DND-41 (cell line): ENCODE data around the gene FAM193B.

ENCODE experiments used
- ATAC-seq: fragments of 200-7000 bp; cut with Tn5 transposase; 3 replicates; pipeline ENCODE4 v1.9.1; 2021; ENCODE audit warnings: low read depth; ENCODE audit not compliant: insufficient read depth
- DNase-seq: peaks from one replicate; pipeline ENCODE4 v3.0.0-alpha.2; 2020
- H2AFZ ChIP-seq: 2 replicates; pipeline ENCODE4 v1.6.0; 2012; ENCODE audit warnings: low read depth, low read length
- H3K27ac ChIP-seq: 2 replicates; pipeline ENCODE4 v1.5.1; 2012; ENCODE audit warnings: low read length, inconsistent platforms
- H3K27me3 ChIP-seq: fragments of 200-600 bp; sonication (generic); 2 replicates; pipeline ENCODE4 v1.6.0; 2012; ENCODE audit warnings: low read length, mild to moderate bottlenecking, inconsistent platforms; ENCODE audit not compliant: insufficient read depth, poor library complexity
- H3K36me3 ChIP-seq: 2 replicates; pipeline ENCODE4 v1.5.1; 2012; ENCODE audit warnings: low read length, inconsistent platforms; ENCODE audit not compliant: insufficient read depth
- H3K4me1 ChIP-seq: 2 replicates; pipeline ENCODE4 v1.5.1; 2012; ENCODE audit warnings: mild to moderate bottlenecking, low read length; ENCODE audit not compliant: insufficient read depth
- H3K4me2 ChIP-seq: 2 replicates; pipeline ENCODE4 v1.6.0; 2012; ENCODE audit warnings: mild to moderate bottlenecking, moderate library complexity, low read length, inconsistent platforms; ENCODE audit not compliant: insufficient read depth
- H3K4me3 ChIP-seq, 2 experiments: fragments of 200-600 bp in 1 of 2; shearing (Covaris generic) in 1 of 2; 2 replicates each; pipeline ENCODE4 v1.5.1; 2012 to 2016; ENCODE audit warnings: inconsistent platforms in 2 of 2, low read length in 2 of 2, mild to moderate bottlenecking in 2 of 2, low read depth in 1 of 2, moderate library complexity in 1 of 2
- H3K79me2 ChIP-seq: 2 replicates; pipeline ENCODE4 v1.6.0; 2012; ENCODE audit warnings: low read length, inconsistent platforms; ENCODE audit not compliant: insufficient read depth
- H3K9ac ChIP-seq: 2 replicates; pipeline ENCODE4 v1.6.0; 2012; ENCODE audit warnings: low read depth, mild to moderate bottlenecking, inconsistent platforms, low read length, moderate library complexity
- H3K9me3 ChIP-seq: 2 replicates; pipeline ENCODE4 v1.5.1; 2012; ENCODE audit warnings: low read length, moderate library complexity, mild to moderate bottlenecking, inconsistent platforms; ENCODE audit not compliant: insufficient read depth, severe bottlenecking
- H4K20me1 ChIP-seq: 2 replicates; pipeline ENCODE4 v1.6.0; 2012; ENCODE audit warnings: low read length; ENCODE audit not compliant: insufficient read depth
- CTCF ChIP-seq: IDR thresholded peaks from 2 replicates; pipeline ENCODE4 v1.5.1; 2012; ENCODE audit warnings: borderline replicate concordance, low read length, moderate library complexity, mild to moderate bottlenecking; ENCODE audit not compliant: poor library complexity, severe bottlenecking; ENCODE audit errors: extremely low read depth
- EZH2 ChIP-seq: IDR thresholded peaks from 3 replicates; pipeline ENCODE4 v1.6.1; 2012; ENCODE audit warnings: borderline replicate concordance, low read depth, mild to moderate bottlenecking, moderate library complexity, low read length, inconsistent platforms; ENCODE audit not compliant: severe bottlenecking

FAM193B gene

GRCh38 chr5:177550122-177550521, 4.2 kb downstream of the FAM193B start:
- H3K36me3 ChIP-seq: peaks cover 70% of the 10 kb centered on the region
- no peak overlapping the region for H3K4me3 ChIP-seq
- no peak overlapping the region for H3K4me2 ChIP-seq
- H3K79me2 ChIP-seq: peaks cover 89% of the 10 kb centered on the region
- H3K9me3 ChIP-seq: no peaks in the 10 kb centered on the region
- no peak overlapping the region for H3K27ac ChIP-seq
- no peak overlapping the region for H3K9ac ChIP-seq
- H4K20me1 ChIP-seq: peaks cover 63% of the 10 kb centered on the region
- peaks cover 24% of the 10 kb centered on the region for H3K4me1 ChIP-seq
- ATAC-seq: no peak
- no peak for DNase-seq
- no peak for TF ChIP-seq CTCF
- no peak for TF ChIP-seq EZH2
- no peak overlapping the region for H2AFZ ChIP-seq
- no peaks in the 10 kb centered on the region for H3K27me3 ChIP-seq

GRCh38 chr5:177548495-177548894, 5.9 kb downstream of the FAM193B start:
- Histone ChIP-seq H3K4me3 (no peak overlapping the region), H3K27me3 (no peaks in the 10 kb centered on the region), H3K79me2 (peaks cover 91% of the 10 kb centered on the region), H3K4me2 (no peak overlapping the region), H3K36me3 (peaks cover 78% of the 10 kb centered on the region), H3K4me1 (peaks cover 16% of the 10 kb centered on the region), H4K20me1 (peaks cover 66% of the 10 kb centered on the region), H3K9me3 (no peaks in the 10 kb centered on the region), H2AFZ (no peak overlapping the region), H3K27ac (no peak overlapping the region), H3K9ac (no peak overlapping the region)
- ATAC-seq (no peak), DNase-seq (no peak)
- TF ChIP-seq CTCF (no peak), EZH2 (no peak)

- Histone ChIP-seq H3K9ac (no peak overlapping the region), H4K20me1 (peaks cover 64% of the 10 kb centered on the region)
Measured at GRCh38 chr5:177547736-177548135, 6.6 kb downstream of the FAM193B start.

More at GRCh38 chr5:177547736-177548135, 6.6 kb downstream of the FAM193B start:
- Histone ChIP-seq H3K36me3 (peaks cover 79% of the 10 kb centered on the region), H3K79me2 (peaks cover 91% of the 10 kb centered on the region), H3K4me3 (no peak overlapping the region), H3K27ac (no peak overlapping the region), H3K27me3 (no peaks in the 10 kb centered on the region), H3K4me1 (peaks cover 8% of the 10 kb centered on the region), H3K9me3 (no peaks in the 10 kb centered on the region), H2AFZ (no peak overlapping the region), H3K4me2 (no peak overlapping the region)
- TF ChIP-seq EZH2: no peak
- no peak for TF ChIP-seq CTCF
- no peak for ATAC-seq
- DNase-seq: no peak
